OCI-LY7 (cell line): ENCODE data around the gene PRRC1. TPM values are rescaled to one million over a fixed set of nuclear protein-coding genes. Genes with fewer than 3 reads are reported as not detected.

Experiments
- BruUV-seq: library from RNA; stranded (reverse); fragments of 400-500 nt; replicated peaks from 2 replicates; lab custom pipeline; 2021; lab: Mats Ljungman, UMichigan
- CTCF ChIA-PET: fragments of 300-600 bp; sonication (Branson Sonifier 250); formaldehyde crosslinking; loops from one replicate; lab custom pipeline; 2022; ENCODE audit warnings: antibody characterized with exemption; ENCODE audit not compliant: unreplicated experiment; lab: Charles Lee
- POLR2A ChIA-PET: fragments of 300-600 bp; sonication (Branson Sonifier 250); formaldehyde crosslinking; loops from one replicate; lab custom pipeline; 2022; ENCODE audit warnings: antibody characterized with exemption; lab: Charles Lee
- DNase-seq: peaks from one replicate; pipeline ENCODE4 v3.0.0-alpha.2; 2015; ENCODE audit warnings: low spot score
- H2AFZ ChIP-seq: fragments of 200-600 bp; sonication (generic), shearing (Covaris generic); 2 replicates; pipeline ENCODE4 v1.6.1; 2014; ENCODE audit warnings: mild to moderate bottlenecking, antibody characterized with exemption, low read length, moderate library complexity
- H3K27ac ChIP-seq: fragments of 200-600 bp; sonication (generic); 2 replicates; pipeline ENCODE4 v1.5.1; 2014; ENCODE audit warnings: mixed run types, low read depth, mild to moderate bottlenecking, moderate library complexity, low read length, inconsistent platforms; ENCODE audit not compliant: poor library complexity, severe bottlenecking
- H3K36me3 ChIP-seq: fragments of 200-600 bp; sonication (generic); 2 replicates; pipeline ENCODE4 v1.6.1; 2014; ENCODE audit warnings: mild to moderate bottlenecking, antibody characterized with exemption, low read length, moderate library complexity, mixed read lengths; ENCODE audit not compliant: insufficient read depth
- H3K4me1 ChIP-seq: fragments of 200-600 bp; sonication (generic); 2 replicates; pipeline ENCODE4 v1.5.1; 2014; ENCODE audit warnings: mild to moderate bottlenecking, low read length; ENCODE audit not compliant: insufficient read depth, poor library complexity, severe bottlenecking
- H3K4me2 ChIP-seq: fragments of 200-600 bp; sonication (generic); 2 replicates; pipeline ENCODE4 v1.6.1; 2014; ENCODE audit warnings: mild to moderate bottlenecking, low read length
- H3K4me3 ChIP-seq: fragments of 200-600 bp; sonication (generic); 2 replicates; pipeline ENCODE4 v1.5.1; 2014; ENCODE audit warnings: mild to moderate bottlenecking, low read depth, low read length; ENCODE audit not compliant: poor library complexity, severe bottlenecking
- H3K79me2 ChIP-seq: fragments of 200-600 bp; sonication (generic); 2 replicates; pipeline ENCODE4 v1.6.1; 2016; ENCODE audit warnings: low read depth, mild to moderate bottlenecking, low read length, moderate library complexity, mixed read lengths; ENCODE audit not compliant: insufficient read depth
- H3K9me2 ChIP-seq: fragments of 200-600 bp; sonication (generic); 2 replicates; pipeline ENCODE4 v1.6.1; 2016; ENCODE audit warnings: mild to moderate bottlenecking, low read length, mixed read lengths; ENCODE audit not compliant: insufficient read depth
- H3K9me3 ChIP-seq: fragments of 200-600 bp; sonication (generic); 2 replicates; pipeline ENCODE4 v1.6.1; 2014; ENCODE audit warnings: mild to moderate bottlenecking, mixed run types, low read length, mixed read lengths
- H4K20me1 ChIP-seq: fragments of 200-600 bp; sonication (generic); 2 replicates; pipeline ENCODE4 v1.6.1; 2014; ENCODE audit warnings: mild to moderate bottlenecking, antibody characterized with exemption, low read length, moderate library complexity, mixed read lengths; ENCODE audit not compliant: insufficient read depth
- CTCF ChIP-seq: fragments of 200-600 bp; sonication (generic); conservative IDR thresholded peaks from 2 replicates; pipeline ENCODE4 v1.5.1; 2014; ENCODE audit warnings: mild to moderate bottlenecking, antibody characterized with exemption, low read length, moderate library complexity, mixed read lengths
- EZH2phosphoT487 ChIP-seq: fragments of 200-600 bp; sonication (generic); IDR thresholded peaks from 2 replicates; pipeline ENCODE4 v1.6.1; 2018; ENCODE audit warnings: low read depth, borderline replicate concordance, mild to moderate bottlenecking, mixed run types, antibody characterized with exemption, low read length, moderate library complexity, mixed read lengths
- intact Hi-C: fragments of 100-400 bp; cut with micrococcal nuclease; formaldehyde crosslinking; loops from one replicate; pipeline ENCODE4 v1.10.0; 2022; ENCODE audit not compliant: unreplicated experiment
- total RNA-seq, 2 experiments: library from RNA; depleted of rRNA in 1 of 2; stranded (reverse); fragments of >200 nt in 1 of 2; shearing (Covaris generic) in 1 of 2; gene quantifications; 2 replicates each; pipeline ENCODE4 v1.2.3, GENCODE V29; 2014 to 2022

Gene PRRC1
- total RNA-seq, 2 experiments from 2014 or later: 32.7 to 46.5 TPM

DNA sequence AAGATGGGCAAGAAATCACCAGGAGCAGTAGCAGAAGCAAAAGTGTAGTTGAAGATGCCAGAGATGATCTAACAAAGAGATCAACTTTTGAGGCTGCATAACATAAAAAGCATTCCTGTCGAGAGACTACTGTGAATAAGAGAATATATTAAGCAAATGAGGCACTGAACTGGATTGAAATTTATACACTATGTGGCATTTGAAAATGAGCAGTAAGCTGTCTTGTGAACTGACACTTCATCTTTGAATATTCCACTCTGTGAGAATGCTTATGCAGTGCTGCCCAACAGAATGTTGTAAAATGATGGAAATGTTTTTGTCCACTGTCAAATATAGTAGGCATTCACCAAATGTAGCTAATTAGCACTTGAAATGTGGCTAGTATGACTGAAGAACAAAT lies 18.9 kb upstream of the PRRC1 start:
- Histone ChIP-seq H3K4me2 (no peak overlapping the region), H3K9me3 (no peaks in the 10 kb centered on the region), H3K4me3 (no peak overlapping the region), H2AFZ (no peak overlapping the region), H3K4me1 (no peaks in the 10 kb centered on the region), H3K27ac (no peak overlapping the region), H3K79me2 (no peaks in the 10 kb centered on the region), H4K20me1 (no peaks in the 10 kb centered on the region), H3K9me2 (no peaks in the 10 kb centered on the region), H3K36me3 (no peaks in the 10 kb centered on the region)
- DNase-seq: no peak
- intact Hi-C loops: loop anchor here (10.0 kb wide), 3 partner anchors 184 to 1154 kb away; no protein-coding TSS in a partner anchor
- no TSS peak for BruUV-seq
- ChIA-PET POLR2A (interaction anchor here (0.5 to 1.0 kb wide), 3 partner anchors 8 to 667 kb away, joined by 3 to 5 read pairs (median 3); no protein-coding TSS in a partner anchor), CTCF (no interaction called here)
- no peak for TF ChIP-seq CTCF
- TF ChIP-seq EZH2phosphoT487: no peak

- Histone ChIP-seq H3K9me2 (no peaks in the 10 kb centered on the region), H3K4me2 (no peak overlapping the region), H4K20me1 (no peaks in the 10 kb centered on the region), H3K9me3 (no peaks in the 10 kb centered on the region), H3K36me3 (no peaks in the 10 kb centered on the region), H2AFZ (no peak overlapping the region), H3K4me1 (no peaks in the 10 kb centered on the region), H3K4me3 (no peak overlapping the region), H3K79me2 (no peaks in the 10 kb centered on the region), H3K27ac (no peak overlapping the region)
- ChIA-PET POLR2A (interaction anchor here (0.6 to 0.9 kb wide), 3 partner anchors 33 to 703 kb away, joined by 3 read pairs; no protein-coding TSS in a partner anchor), CTCF (no interaction called here)
- intact Hi-C loops: no loop called here
- BruUV-seq: no TSS peak
- no peak for TF ChIP-seq EZH2phosphoT487
- no peak for TF ChIP-seq CTCF
- DNase-seq: no peak
Observed at GRCh38 chr5:127505905-127506304, 11.5 kb upstream of the PRRC1 start.

DNA sequence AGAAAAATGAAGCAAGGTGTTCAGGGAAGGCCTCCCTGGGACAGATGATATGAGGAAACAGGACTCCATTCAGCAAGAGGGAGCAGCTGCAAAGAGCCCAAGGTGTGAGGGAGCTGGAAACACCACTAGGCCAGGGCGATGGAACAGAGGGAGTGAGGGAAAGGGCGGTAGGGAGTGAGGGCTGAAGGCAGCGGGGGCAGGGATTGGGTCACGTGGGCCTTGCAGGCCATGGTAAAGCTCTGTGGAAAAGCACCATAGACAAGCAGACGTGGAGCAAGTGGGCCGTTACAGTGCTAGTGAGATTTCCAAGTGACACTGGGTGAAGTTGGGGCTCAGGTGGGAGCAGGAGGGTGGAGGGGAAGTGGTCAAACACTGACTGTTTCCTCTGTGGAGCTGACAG lies 10.8 kb upstream of the PRRC1 start:
- Histone ChIP-seq H3K9me2 (no peaks in the 10 kb centered on the region), H4K20me1 (no peaks in the 10 kb centered on the region), H2AFZ (no peak overlapping the region), H3K36me3 (no peaks in the 10 kb centered on the region), H3K9me3 (no peaks in the 10 kb centered on the region), H3K27ac (no peak overlapping the region), H3K4me1 (no peaks in the 10 kb centered on the region), H3K4me3 (no peak overlapping the region), H3K4me2 (no peak overlapping the region), H3K79me2 (no peaks in the 10 kb centered on the region)
- CTCF ChIA-PET: no interaction called here
- DNase-seq: no peak
- no TSS peak for BruUV-seq
- intact Hi-C loops: no loop called here
- TF ChIP-seq CTCF: no peak
- TF ChIP-seq EZH2phosphoT487: no peak
- POLR2A ChIA-PET: interaction anchor here (0.6 to 0.9 kb wide), 2 partner anchors 509 to 704 kb away, joined by 3 read pairs; no protein-coding TSS in a partner anchor
